NCI-H2081 (cell line): ENCODE data around the gene IP6K1.
A peak's percentile ranks its signal among the peaks of the same experiment; 100 is the strongest.

Source experiments
- DNase-seq, 2 experiments: peaks; one replicate each; lab custom pipeline; 2025; lab: John Stamatoyannopoulos, UW

Gene IP6K1

GRCh38 chr3:49723628-49724551 is 62.5 kb downstream of the IP6K1 start, which contains the start of gene GMPPB:
TSS of gene GMPPB (minus strand) at chr3:49723951. CDS start at chr3:49723726, 225 bp downstream.
- DNase-seq: peak; percentile 88 to 95

GRCh38 chr3:49723296-49723627 is 63.1 kb downstream of the IP6K1 start:
- DNase-seq: peak in 1 of 2 experiments; percentile 54

GRCh38 chr3:49722896-49723295 is 63.4 kb downstream of the IP6K1 start:
- no peak for DNase-seq

GRCh38 chr3:49721896-49722781 is 64.2 kb downstream of the IP6K1 start:
- no peak for DNase-seq

- no peak for DNase-seq
Observed at GRCh38 chr3:49721596-49721895, 64.8 kb downstream of the IP6K1 start.

GRCh38 chr3:49720855-49721595 is 65.3 kb downstream of the IP6K1 start:
- DNase-seq: no peak

- DNase-seq: peak; percentile 90
Observed at GRCh38 chr3:49719214-49719884, 67.0 kb downstream of the IP6K1 start, which contains the start of gene AMIGO3. TSS of gene AMIGO3 (minus strand) at chr3:49719684. CDS start at chr3:49719465, 219 bp downstream.

- no peak for DNase-seq
Observed at GRCh38 chr3:49718858-49719213, 67.5 kb downstream of the IP6K1 start.

GRCh38 chr3:49717959-49718857 is 68.1 kb downstream of the IP6K1 start:
- no peak for DNase-seq

GRCh38 chr3:49717211-49717958 is 69.0 kb downstream of the IP6K1 start:
- no peak for DNase-seq

GRCh38 chr3:49716691-49717210 is 69.6 kb downstream of the IP6K1 start:
- DNase-seq: no peak

- DNase-seq: no peak
Observed at GRCh38 chr3:49716169-49716568, 70.2 kb downstream of the IP6K1 start.

- no peak for DNase-seq
Observed at GRCh38 chr3:49715611-49716121, 70.7 kb downstream of the IP6K1 start.

- DNase-seq: no peak
Observed at GRCh38 chr3:49714728-49715550, 71.4 kb downstream of the IP6K1 start.

- no peak for DNase-seq
Observed at GRCh38 chr3:49713336-49714105, 72.8 kb downstream of the IP6K1 start.

GRCh38 chr3:49712631-49713317 is 73.6 kb downstream of the IP6K1 start:
- DNase-seq: no peak

- DNase-seq: no peak
Observed at GRCh38 chr3:49712166-49712565, 74.2 kb downstream of the IP6K1 start.
